HG03039 (cell line): ENCODE measurements around the gene PKD2.
"Not testable (repeated sequence)": the region's sequence is repeated elsewhere in the genome, so short reads cannot be mapped to it uniquely, and the experiment has no call there.

Experiments
- ATAC-seq: cut with Tn5 transposase; IDR thresholded peaks from one replicate; pipeline ENCODE4 v1.9.1; 2021; ENCODE audit warnings: mild to moderate bottlenecking, moderate library complexity; ENCODE audit not compliant: unreplicated experiment

The PKD2 gene

DNA sequence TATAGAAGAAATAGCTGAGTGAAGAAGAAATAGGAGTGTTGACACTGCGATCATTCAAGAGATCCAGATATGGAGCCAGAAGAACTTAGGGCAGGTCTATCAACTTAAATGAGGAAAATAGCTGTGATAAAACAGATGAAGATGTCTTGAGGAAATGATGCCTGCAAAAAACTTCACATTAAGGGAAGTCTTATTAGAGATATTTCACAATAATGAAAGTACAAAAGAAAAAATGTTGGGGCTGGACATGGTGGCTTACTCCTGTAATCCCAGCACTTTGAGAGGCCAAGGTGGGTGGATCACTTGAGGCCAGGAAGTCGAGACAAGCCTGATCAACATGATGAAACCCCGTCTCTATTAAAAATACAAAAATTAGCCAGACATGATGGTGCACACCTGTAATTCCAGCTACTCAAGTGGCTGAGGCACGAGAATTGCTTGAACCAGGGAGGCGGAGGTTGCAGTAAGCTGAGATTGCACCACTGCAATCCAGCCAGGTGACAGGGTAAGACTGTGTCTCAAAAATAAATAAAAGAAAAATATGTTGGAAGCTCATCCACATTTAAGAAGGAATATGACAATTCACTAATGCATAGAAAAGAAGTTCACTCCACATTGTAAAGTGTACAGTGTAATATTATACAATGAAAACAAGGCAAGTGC, 56.3 kb downstream of the PKD2 start:
- ATAC-seq, result no peak

DNA sequence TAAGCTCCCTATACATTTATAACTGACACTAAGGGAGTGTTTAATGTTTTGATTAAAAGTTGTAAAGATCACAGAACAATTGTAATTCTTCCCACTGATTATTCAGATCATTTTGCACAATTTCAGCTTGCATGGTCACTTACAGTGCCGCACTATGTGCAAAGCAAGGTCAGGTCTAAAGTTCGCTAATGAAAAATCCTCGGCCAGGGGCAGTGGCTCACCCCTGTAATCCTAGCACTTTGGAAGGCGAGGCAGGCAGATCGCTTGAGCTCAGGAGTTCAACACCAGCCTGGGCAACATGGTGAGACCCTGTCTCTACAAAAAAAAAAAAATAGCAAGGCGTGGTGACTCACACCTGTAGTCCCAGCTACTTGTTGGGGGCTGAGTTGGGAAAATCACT, 57.0 kb downstream of the PKD2 start:
- no peak for ATAC-seq

DNA sequence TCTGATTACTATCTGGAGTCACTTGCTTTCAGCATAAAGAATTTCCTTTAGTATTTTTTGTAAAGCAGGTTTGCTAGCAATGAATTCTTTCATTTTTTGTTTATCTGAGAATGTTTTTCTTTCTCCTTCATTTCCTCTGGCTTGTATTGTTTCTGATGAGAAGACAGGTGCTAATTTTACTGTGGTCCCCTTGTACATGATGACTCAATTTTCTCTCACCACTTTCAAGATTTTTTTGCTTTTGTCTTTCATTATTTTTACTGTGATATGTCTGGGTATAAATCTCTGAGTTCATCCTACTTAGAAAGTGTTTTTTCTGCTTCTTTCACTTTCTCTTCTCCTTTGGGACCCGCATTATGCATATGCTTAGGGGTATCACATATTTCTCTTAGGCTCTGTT, 62.6 kb downstream of the PKD2 start:
- ATAC-seq, result no peak

DNA sequence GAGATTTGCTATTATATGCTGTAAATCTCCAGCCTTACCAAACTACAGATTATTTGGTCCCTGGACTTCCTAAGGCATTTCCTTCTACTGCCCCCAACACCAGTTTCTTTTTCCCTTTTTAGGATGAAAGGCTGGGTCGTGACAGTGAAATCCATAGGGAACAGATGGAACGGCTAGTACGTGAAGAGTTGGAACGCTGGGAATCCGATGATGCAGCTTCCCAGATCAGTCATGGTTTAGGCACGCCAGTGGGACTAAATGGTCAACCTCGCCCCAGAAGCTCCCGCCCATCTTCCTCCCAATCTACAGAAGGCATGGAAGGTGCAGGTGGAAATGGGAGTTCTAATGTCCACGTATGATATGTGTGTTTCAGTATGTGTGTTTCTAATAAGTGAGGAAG, 67.9 kb downstream of the PKD2 start:
- no peak for ATAC-seq

DNA sequence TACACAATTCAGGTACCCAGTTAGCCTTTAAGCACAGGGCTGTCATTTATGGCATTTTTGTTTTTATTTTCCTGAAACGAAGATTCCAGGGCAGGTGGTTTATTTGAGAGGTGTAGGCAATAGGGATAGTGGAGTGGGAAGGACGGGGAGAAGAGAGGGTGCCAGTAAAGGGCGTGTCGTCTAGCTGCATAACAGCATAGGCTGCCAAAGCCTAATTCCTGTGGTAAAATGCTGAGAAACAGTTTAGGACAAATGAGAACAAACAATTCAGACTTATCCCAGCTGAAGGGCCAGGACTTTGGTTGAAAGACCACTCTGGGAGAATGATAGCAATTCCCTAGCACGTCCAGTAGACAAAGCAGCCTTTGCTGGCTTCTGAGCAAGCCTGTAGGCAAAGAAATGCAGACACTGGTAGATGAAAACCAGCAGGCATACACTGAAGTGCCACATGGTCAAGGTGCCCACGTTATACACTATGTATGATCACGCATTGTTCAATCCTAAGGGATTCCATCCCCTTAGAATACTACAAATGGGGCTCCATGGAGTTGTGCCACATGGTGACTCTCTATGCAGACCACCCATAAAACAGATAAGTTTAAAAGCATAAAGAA, 70.6 kb downstream of the PKD2 start:
- no peak for ATAC-seq

DNA sequence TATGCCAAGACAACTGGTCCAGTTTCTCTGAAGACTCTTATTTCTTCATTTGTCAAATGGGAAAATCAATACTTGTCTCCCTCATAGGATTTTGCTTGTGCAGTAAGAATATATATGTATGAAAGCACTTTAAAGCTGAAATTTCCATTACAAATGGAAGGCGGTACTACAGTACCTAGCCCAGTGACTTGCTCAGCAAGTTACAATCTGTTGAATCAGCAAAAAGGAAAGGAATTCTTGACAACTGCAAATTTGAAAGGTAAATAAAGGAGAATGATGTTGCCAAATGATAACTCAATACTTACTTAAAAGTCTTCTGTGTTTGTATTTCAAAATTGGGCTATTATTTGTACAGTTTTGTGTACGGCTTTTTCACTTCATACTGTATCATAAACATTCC, 71.1 kb downstream of the PKD2 start:
- ATAC-seq, result no peak

DNA sequence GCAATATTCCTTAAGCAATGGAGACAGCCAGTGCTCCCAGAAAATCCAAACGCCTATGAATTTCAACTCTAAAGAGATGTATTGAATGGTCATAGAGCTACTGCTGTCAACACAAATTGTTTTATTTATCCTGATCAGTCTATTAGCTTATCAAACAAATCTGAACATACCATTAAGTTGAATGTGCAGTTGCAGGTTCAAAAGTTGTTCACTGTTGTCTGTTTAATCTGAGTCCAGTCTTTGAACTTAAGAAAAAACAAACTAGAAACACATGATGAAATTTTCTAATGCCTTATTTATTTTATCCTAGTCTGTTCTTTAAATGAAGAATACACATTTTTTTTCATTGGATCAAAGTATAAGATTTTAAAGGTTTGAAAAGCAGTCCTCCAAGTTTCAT, 73.2 kb downstream of the PKD2 start:
- ATAC-seq, result no peak

DNA sequence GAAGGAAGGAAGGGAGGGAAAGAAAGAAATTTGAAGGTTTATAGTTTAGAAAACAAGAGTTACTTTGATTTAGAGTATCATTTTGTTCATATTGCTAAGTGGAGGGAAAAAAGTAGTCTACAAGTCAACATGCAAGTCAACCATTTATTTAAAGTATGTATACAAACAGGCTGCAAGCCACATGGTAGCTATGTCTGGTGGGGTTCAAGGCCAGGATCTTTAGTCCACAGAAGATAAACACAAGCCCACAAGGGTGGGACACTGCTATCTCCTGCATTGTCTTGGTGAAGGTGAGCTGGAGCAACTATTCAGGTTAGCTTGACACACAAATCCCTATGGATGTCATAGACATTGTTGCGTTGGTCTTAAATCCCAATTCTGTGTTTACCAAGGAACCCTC, 79.6 kb downstream of the PKD2 start:
- no peak for ATAC-seq

DNA sequence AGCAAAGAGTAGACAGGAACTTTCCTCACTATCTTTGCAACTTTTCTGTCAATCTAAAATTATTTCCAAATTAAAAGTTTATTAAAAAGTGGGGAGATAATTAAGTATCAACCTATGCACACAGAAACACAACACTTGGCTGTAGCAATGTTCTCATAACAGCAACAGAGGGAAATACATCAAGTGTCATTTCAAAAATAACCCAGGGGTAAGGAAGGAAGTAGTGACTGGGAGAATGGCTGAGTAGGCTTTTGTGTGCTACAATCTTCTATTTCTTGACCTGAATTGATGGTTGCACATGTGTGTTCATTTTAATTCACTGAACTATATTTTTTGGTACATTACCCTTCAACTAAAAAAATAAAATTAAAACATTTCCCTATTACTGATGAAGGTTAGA, 83.5 kb downstream of the PKD2 start:
- no peak for ATAC-seq

DNA sequence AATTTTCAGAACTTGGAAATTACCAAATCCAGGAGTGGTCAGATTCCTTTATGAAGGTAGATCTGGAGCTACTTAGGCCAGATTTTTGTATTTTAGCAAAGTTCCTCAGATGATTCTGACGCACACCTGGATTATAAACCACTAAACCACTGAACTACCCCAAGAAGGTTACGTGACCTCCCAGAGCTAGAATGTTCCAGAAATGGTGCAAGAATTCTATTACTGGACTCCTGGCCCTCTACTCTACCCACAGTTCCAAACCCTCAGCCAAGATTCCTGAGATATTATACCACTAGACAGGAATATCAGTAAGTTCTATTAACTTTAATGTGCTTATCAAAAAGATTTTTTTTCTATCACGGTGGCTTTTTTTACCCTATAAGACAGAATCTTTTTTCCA, 83.9 kb downstream of the PKD2 start:
- no peak for ATAC-seq

DNA sequence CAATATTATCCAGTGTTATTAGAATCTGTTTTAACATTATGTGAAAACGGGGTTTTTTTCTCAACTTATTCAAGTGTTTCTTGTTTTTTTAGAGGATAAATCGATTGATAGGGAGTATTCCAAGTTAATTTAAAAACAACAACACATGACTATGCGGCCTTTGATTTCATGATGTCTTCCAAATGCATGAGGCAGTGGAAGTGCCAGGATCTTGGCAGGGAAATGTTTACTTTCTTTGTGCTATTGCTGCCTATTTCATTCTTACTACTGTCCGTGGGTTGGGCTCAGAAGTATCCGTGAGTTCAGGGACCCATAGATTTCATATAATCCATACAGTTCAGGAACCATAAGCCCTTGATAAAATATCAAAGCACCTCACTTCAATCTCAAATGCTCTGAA, 86.4 kb downstream of the PKD2 start:
- no peak for ATAC-seq

DNA sequence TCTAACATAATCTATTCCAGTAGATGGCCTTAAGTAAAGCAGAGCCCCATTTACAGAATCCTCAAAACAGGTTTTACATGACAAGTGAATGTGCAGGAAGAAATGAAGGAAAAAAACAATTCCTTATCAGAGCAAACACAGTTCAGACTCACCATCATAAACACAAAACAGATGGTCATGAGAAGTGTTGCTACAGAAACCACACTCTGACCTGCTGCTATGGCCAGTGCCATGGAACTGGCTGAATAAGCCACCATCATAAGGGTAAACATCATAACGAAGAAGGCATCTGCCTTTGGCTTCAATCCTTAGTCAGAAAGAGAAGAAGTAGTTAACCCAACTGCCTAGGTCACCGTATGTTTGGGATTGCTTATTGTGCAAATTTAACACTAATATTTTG, 89.9 kb downstream of the PKD2 start:
- no peak for ATAC-seq

DNA sequence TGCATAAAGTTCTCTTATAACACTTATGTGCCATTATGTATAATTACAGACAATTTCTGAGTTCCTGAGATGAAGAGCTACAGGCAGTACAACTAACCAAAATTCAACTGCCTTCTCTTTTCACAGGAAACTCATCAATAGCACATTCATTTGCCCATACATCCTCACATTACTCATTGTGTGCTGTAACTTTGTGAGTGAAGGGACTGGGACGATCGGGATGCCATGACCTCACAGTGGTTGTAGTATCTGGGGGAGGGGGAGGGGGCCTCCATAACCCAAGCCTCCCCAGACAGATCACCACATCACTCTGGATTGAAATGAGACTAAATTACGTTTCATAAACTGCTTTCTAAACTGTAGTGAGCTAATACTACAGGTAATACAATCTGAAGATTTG, 90.3 kb downstream of the PKD2 start:
- ATAC-seq, result no peak

DNA sequence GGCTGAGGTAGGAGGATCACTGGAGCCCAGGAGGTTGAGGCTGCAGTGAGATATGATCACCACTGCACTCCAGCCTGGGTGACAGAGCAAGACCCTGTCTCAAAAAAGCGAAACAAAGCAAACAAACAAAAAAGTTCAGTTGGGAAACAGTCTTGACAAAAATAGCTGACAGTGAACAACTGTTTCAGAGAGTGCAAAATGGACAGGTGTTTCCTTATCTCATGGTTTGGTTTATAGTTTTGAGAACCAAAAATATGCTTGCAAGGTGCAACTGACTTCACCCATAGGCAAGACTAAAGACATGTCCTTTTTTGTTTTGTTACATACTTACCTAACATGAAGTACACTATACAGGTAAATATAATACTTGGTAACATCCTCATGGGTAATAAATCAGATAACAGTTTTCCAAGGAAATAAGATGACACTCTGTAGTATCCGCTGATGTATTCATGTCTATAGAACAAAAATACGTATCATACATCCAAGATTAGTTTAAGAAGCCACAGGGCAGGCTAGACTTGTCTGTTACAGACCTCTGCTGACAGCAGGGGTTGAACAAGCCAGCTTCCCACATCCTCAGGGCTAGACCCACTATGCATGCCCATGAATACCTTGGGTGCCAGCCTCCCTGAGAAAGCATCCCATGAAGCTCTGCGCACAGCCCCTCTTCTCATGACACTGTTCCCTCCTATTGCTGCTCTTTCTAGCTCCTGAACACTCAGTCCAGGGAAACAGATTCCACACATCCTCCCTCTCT, 91.7 kb downstream of the PKD2 start:
- no peak for ATAC-seq

DNA sequence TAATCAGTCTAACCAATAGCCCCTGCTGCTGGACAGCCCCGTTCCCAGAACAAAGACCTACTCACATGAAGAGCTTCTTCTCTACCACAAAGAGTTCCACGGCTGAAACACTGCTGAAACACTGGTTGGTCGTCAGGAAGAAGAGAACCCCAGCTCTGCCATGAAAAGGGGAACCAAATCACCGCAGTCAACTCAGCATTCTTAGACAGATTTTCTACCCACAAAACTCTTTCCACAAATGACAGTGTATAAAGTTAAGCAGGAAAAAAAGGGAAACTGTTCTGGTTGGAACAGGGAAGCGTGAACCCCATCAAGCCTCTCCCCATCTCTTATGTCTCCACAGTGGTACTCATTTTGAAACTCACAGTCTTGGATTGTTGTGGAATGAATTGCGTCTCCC, 93.7 kb downstream of the PKD2 start:
- no peak for ATAC-seq

DNA sequence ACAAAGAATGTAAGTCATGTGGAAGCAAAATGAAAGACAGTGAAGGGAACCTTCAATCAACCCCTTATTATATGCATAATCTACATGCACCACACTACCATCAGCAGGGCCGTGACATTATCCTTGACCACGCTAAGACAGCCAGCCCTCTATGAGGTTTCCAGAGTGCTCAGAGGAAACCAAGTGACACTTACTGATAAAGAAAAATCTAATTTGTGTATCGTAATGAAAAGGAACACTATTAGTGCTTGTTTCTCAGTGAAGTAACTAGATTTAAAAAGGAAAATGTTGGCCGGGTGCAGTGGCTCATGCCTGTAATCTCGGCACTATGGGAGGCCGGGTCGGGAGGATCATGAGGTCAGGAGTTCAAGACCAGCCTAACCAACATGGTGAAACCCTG, 94.6 kb downstream of the PKD2 start:
- no peak for ATAC-seq

DNA sequence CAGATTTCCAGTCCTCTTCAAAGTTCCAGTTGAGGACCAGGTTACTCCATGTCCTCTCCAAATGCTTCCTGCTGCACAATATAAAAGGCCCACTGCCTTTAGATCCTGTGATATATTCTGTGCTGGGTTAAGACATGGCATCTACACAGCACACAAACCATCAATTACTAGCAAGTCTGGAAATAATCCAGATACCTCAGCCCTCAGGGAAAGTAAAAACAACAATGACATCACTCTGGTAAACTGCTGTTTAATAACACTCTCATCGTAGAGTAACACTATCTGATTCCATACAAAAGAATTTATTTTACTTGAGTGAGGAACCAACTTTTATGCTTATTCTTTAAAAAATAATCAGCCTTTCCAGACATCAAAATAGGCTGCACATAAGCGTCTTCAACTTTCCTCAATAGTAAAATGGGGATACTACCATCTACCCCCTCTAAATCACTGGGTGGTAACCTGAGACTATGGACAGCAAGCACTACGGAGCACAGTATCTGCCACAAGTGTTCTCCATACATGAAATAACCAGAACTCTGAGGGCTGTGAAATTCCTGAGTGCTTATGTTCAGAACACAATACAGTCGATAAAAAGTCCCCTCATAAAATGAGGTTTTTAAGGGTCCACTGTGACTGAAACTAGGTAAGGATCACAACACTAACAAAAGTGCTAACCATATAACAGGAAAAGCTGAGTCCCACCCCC, 97.6 kb downstream of the PKD2 start:
- no peak for ATAC-seq

DNA sequence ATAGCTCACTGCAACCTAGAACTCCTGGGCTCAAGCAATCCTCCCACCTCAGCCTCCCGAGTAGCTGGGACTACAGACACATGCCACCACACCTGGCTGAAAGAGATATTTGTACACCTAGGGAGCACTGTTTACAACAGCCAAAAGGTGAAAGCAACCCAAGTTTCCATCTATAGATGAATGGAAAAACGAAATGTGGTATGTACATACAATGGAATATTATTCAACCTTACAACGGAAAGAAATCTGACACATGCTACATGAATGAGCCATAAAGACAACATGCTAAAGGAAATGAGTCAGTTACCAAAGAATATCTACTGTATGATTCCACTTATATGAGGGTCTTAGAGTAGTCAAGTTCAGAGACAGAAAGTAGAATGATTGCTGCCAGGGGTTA, 98.8 kb downstream of the PKD2 start:
- ATAC-seq, result no peak

DNA sequence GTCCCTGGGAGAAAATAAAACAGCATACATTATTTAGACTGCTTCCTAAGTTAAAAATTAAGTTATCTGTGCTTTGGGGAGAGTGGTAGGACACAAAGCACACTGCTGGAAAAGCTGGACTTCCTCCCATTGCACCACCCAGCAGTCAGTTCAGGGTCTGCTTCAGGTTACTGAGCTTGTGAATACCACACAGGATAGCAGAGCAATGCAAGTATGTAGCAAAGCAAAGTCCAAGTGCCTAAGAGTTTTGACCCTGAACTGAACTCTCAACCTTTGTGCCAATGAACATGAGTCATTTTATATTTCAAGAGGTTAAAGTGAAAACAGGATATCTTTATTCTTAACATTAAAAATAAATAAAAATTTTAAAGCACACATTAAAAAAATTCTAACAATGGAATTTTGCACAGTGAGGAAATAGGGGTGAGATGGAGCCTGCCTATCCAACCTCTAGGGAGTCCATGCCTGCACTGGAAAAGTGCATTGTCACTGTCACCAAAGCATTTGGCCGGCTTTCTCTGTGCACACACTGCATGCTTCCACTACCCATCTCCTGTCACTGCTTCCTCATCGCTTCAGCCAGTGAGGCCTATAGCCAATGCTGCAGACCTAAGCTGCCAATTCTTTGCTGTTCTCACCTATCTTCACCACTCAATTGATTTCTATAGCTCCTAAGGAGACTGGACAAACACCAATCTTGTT, 100.1 kb downstream of the PKD2 start:
- no peak for ATAC-seq

DNA sequence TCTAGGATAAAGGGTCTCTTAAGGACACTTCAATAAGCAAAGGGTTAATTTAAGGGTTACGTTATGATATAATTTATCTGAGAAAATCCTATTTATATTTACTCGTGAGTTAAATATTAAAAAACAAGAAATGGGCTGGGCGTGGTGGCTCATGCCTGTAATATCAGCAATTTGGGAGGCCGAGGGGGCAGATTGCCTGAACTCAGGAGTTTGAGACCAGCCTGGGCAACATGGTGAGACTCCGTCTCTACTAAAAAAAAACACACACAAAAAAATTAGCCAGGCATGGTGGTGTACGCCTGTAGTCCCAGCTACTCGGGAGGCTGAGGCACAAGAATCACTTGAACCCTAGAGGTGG, 100.7 kb downstream of the PKD2 start:
- ATAC-seq, result not testable (repeated sequence)

DNA sequence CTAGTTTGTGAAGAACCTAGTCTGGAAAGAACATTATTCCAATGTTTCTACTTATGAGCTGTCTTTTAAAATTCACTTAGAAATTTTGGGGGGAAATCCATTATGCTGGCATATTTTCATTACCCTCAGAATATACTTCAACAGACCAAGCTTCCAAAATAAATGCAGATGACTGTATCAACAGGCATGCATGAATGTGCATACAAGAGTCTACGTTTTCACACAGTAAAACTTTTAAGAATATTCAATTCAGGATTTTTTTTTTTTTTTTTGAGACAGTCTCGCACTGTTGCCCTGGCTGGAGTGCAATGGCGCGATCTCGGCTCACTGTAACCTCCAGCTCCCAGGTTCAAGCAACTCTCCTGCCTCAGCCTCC, 101.3 kb downstream of the PKD2 start:
- ATAC-seq, result no peak
